GM06990 (cell line): Measurements from ENCODE around the gene PHIP.
"Not testable (repeated sequence)": the region's sequence is repeated elsewhere in the genome, so short reads cannot be mapped to it uniquely, and the experiment has no call there.

Source experiments
- DNase-seq: peaks from one replicate; pipeline ENCODE4 v3.0.0-alpha.2; 2011; ENCODE audit not compliant: insufficient read length; ENCODE audit errors: extremely low read depth
- H3K27me3 ChIP-seq: replicated peaks from 2 replicates; pipeline ENCODE4 v1.6.0; 2011; ENCODE audit warnings: low read length; ENCODE audit not compliant: control insufficient read depth, insufficient read depth
- H3K36me3 ChIP-seq: 2 replicates; pipeline ENCODE4 v1.5.1; 2011; ENCODE audit warnings: low read length; ENCODE audit not compliant: control insufficient read depth, insufficient read depth
- H3K4me3 ChIP-seq: replicated peaks from 2 replicates; pipeline ENCODE4 v1.5.1; 2011; ENCODE audit warnings: low read depth, mild to moderate bottlenecking, control low read depth, low read length
- TF ChIP-seq, protein P1 (sequence below): IDR thresholded peaks from 2 replicates; pipeline ENCODE4 v1.5.1; 2011; ENCODE audit warnings: low read length, control low read depth, mild to moderate bottlenecking, inconsistent platforms; ENCODE audit not compliant: insufficient read depth, poor library complexity, severe bottlenecking

The PHIP gene

GRCh38 chr6:78935553-78935952 is 142.5 kb downstream of the PHIP start:
- TF ChIP-seq, protein P1, sequence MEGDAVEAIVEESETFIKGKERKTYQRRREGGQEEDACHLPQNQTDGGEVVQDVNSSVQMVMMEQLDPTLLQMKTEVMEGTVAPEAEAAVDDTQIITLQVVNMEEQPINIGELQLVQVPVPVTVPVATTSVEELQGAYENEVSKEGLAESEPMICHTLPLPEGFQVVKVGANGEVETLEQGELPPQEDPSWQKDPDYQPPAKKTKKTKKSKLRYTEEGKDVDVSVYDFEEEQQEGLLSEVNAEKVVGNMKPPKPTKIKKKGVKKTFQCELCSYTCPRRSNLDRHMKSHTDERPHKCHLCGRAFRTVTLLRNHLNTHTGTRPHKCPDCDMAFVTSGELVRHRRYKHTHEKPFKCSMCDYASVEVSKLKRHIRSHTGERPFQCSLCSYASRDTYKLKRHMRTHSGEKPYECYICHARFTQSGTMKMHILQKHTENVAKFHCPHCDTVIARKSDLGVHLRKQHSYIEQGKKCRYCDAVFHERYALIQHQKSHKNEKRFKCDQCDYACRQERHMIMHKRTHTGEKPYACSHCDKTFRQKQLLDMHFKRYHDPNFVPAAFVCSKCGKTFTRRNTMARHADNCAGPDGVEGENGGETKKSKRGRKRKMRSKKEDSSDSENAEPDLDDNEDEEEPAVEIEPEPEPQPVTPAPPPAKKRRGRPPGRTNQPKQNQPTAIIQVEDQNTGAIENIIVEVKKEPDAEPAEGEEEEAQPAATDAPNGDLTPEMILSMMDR = no peak
- Histone ChIP-seq H3K27me3 (no peaks in the 10 kb centered on the region), H3K4me3 (no peak overlapping the region), H3K36me3 (no peaks in the 10 kb centered on the region)
- no peak for DNase-seq

- Histone ChIP-seq H3K27me3 (no peaks in the 10 kb centered on the region), H3K36me3 (no peaks in the 10 kb centered on the region), H3K4me3 (no peak overlapping the region)
- TF ChIP-seq, protein P1 = no peak
- no peak for DNase-seq
Measured at GRCh38 chr6:78925317-78925716, 152.7 kb downstream of the PHIP start.

DNA sequence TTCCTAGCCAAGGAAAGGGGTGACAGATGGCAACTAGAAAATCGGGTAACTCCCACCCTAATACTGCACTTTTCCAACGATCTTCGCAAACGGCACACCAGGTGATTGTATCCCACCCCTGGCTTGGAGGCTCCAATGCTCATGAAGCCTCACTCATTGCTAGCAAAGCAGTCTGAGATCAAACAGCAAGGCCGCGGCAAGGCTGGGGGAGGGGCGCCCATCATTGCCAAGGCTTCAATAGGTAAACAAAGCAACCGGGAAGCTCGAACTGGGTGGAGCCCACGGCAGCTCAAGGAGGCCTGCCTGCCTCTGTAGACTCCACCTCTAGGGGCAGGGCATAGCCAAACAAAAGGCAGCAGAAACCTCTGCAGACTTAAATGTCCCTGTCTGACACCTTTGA is 156.9 kb downstream of the PHIP start:
- not testable (repeated sequence) for H3K27me3 ChIP-seq, DNase-seq, H3K4me3 ChIP-seq, H3K36me3 ChIP-seq

- no peak for DNase-seq
- TF ChIP-seq, protein P1 = no peak
- no peaks in the 10 kb centered on the region for H3K27me3 ChIP-seq
Measured at GRCh38 chr6:78917788-78918187, 160.3 kb downstream of the PHIP start.

DNA sequence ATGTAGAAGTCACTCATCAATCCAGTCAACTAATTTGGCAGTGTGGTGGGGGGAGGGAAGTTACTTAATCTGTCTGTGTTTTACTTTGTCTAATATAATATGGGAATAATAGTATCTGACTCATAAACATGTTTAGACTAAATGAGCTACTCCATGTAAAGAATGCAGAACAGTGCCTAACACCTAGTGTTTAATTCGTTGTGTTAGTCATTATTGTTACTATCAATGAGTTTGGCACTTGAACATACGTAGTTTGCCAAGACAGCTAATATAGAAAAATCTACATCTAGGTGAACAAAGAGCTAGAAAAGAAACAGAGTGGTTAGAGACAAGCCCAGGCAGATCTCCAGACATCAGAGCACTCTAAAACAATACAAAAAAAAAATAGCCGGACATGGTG is 161.6 kb downstream of the PHIP start:
- TF ChIP-seq, protein P1 = no peak
- H3K4me3 ChIP-seq = no peak overlapping the region
- no peaks in the 10 kb centered on the region for H3K36me3 ChIP-seq
- DNase-seq = no peak
- H3K27me3 ChIP-seq = no peaks in the 10 kb centered on the region

More at GRCh38 chr6:78917788-78918187, 160.3 kb downstream of the PHIP start:
- Histone ChIP-seq H3K36me3 (no peaks in the 10 kb centered on the region), H3K4me3 (no peak overlapping the region)

- Histone ChIP-seq H3K36me3 (no peaks in the 10 kb centered on the region), H3K27me3 (no peaks in the 10 kb centered on the region), H3K4me3 (no peak overlapping the region)
- TF ChIP-seq, protein P1 = no peak
- no peak for DNase-seq
Measured at GRCh38 chr6:78911218-78911940, 166.7 kb downstream of the PHIP start.
